Activated T-helper 17 cell treated with anti-CD3 and anti-CD28 coated beads, Interleukin-2, amount 50 U/mL, for 72 hours (primary cell): ENCODE measurements around the gene DNAAF9. TPM values are rescaled to one million over a fixed set of nuclear protein-coding genes. Genes with fewer than 3 reads are reported as not detected.

ENCODE experiments used
- ATAC-seq: fragments of 150-1000 bp; cut with Tn5 transposase; replicated peaks from 2 replicates; pipeline ENCODE4 v1.10.0; 2021; ENCODE audit warnings: mild to moderate bottlenecking, moderate library complexity
- H3K27ac Mint-ChIP-seq: one replicate; pipeline ENCODE4 v1.8.0; 2022; ENCODE audit warnings: mixed read lengths
- H3K27me3 Mint-ChIP-seq: one replicate; pipeline ENCODE4 v1.8.0; 2022; ENCODE audit warnings: mixed read lengths
- H3K36me3 Mint-ChIP-seq: one replicate; pipeline ENCODE4 v1.8.0; 2022; ENCODE audit warnings: low read depth, mild to moderate bottlenecking, mixed read lengths
- H3K4me1 Mint-ChIP-seq: one replicate; pipeline ENCODE4 v1.8.0; 2022; ENCODE audit warnings: mixed read lengths
- H3K4me3 Mint-ChIP-seq: one replicate; pipeline ENCODE4 v1.8.0; 2022; ENCODE audit warnings: mild to moderate bottlenecking, mixed read lengths
- H3K9me3 Mint-ChIP-seq: one replicate; pipeline ENCODE4 v1.8.0; 2022; ENCODE audit warnings: mixed read lengths
- total RNA-seq, 2 donors: library from RNA; stranded (reverse); gene quantifications; one replicate each; pipeline ENCODE4 v1.2.3, GENCODE V29; 2022

DNAAF9 gene
- total RNA-seq, 2 donors from 2014 or later = 3.0 to 3.3 TPM

DNA sequence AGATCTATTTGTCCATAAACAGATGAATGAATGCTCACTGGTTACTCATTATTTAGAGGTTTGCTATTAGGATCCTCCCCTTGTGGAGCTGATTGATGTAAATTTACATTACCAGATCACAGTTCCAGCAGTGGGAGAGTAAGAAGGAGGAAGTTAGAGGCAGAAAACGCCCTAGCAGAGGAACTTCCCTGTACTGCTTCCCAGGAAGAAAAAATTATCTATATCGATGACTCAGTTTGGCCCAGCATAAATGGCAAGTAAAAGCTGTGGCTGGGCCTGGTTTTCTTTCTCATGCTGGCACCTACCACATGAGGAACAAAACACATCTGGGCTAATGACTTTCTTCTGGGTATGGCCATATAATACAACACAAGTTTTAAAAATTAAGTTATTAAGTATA is 35.7 kb downstream of the DNAAF9 start:
- Mint-ChIP-seq H3K4me3 (no peak overlapping the region), H3K27me3 (no peaks in the 10 kb centered on the region), H3K4me1 (no peaks in the 10 kb centered on the region), H3K36me3 (peaks cover 64% of the 10 kb centered on the region), H3K27ac (peak overlapping the region; percentile 41), H3K9me3 (no peaks in the 10 kb centered on the region)
- ATAC-seq = no peak

DNA sequence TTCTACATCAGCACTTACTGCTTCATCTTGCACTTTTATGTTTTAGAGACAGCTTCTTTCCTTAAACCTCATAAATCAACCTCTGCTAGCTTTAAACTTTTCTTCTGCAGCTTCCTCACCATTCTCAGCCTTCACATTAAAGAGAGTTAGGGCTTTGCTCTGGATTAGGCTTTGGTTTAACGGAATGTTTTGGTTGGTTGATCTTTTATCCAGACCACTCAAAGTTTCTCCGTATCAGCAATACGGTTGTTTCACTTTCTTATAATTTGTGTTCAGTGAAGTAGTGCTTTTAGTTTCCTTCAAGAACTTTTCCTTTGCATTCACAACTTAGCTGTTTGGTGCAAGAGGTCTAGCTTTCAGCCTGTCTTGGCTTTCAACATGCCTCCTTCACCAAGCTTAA is 40.4 kb downstream of the DNAAF9 start:
- H3K9me3 Mint-ChIP-seq = no peaks in the 10 kb centered on the region
- H3K27ac Mint-ChIP-seq = peak overlapping the region; percentile 21
- peaks cover 23% of the 10 kb centered on the region for H3K36me3 Mint-ChIP-seq
- no peak overlapping the region for H3K4me3 Mint-ChIP-seq
- H3K27me3 Mint-ChIP-seq = no peaks in the 10 kb centered on the region
- ATAC-seq = no peak
- no peaks in the 10 kb centered on the region for H3K4me1 Mint-ChIP-seq

DNA sequence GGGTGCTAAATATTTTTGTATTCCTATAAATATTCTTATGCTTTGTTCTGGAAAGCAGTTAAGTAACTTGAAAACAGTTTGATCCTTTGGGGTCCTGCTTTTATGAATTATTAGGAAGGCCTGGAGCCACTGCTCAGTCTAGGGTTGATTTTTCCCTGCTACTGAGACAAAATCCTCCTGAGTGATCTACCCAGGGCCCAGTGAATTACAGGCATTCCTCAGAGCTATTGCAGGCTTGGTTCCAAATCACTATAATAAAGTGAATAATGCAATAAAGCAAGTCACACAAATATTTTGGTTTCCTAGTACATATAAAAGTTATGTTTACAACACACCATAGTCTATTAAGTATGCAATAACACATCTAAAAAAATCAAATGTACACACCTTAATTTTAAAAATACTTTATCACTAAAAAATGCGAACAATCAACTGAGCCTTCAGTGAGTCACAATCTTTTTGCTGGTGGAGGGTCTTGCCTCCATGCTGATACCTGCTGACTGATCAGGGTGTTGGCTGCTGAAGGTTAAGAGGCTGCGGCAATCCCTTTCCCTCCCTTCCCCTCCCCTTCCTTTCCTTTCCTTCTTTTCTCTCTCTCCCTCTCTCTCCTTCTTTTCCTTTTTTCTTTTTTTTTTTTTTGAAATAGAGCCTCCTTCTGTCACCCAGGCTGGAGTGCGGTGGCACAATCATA is 43.0 kb downstream of the DNAAF9 start:
- ATAC-seq = no peak
- H3K27ac Mint-ChIP-seq = no peak overlapping the region
- no peak overlapping the region for H3K4me3 Mint-ChIP-seq
- H3K9me3 Mint-ChIP-seq = no peaks in the 10 kb centered on the region
- H3K4me1 Mint-ChIP-seq = no peaks in the 10 kb centered on the region
- no peaks in the 10 kb centered on the region for H3K27me3 Mint-ChIP-seq
- peaks cover 1% of the 10 kb centered on the region for H3K36me3 Mint-ChIP-seq

DNA sequence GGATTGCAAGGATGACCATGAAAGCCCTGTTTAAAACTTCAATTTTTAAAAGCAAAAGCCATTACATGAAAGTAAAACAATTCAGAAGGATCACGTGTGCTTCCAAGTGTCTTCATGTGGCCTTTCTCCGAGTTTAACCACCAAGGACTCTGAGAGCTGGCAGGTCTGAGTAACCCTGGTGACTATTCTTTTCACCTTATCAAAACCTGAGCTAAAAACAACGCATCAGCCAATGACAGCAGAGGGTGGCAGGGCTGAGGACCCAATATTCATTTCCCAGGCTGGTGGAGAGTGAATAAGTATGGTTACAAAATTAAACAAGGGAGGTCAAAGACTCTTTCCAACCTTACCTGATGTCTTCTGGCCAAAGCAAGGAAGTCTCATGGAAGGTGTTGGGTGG is 46.7 kb downstream of the DNAAF9 start:
- H3K27me3 Mint-ChIP-seq = no peaks in the 10 kb centered on the region
- H3K4me1 Mint-ChIP-seq = no peaks in the 10 kb centered on the region
- no peak for ATAC-seq
- H3K9me3 Mint-ChIP-seq = no peaks in the 10 kb centered on the region
- H3K36me3 Mint-ChIP-seq = no peaks in the 10 kb centered on the region
- no peak overlapping the region for H3K27ac Mint-ChIP-seq
- H3K4me3 Mint-ChIP-seq = no peak overlapping the region

GRCh38 chr20:3358676-3359340 is 48.7 kb downstream of the DNAAF9 start:
- H3K27me3 Mint-ChIP-seq = no peaks in the 10 kb centered on the region
- no peak for ATAC-seq
- H3K4me3 Mint-ChIP-seq = no peak overlapping the region
- H3K36me3 Mint-ChIP-seq = no peaks in the 10 kb centered on the region
- H3K4me1 Mint-ChIP-seq = no peaks in the 10 kb centered on the region
- no peak overlapping the region for H3K27ac Mint-ChIP-seq
- H3K9me3 Mint-ChIP-seq = no peaks in the 10 kb centered on the region

Other genes starting within 250 kb of the DNAAF9 start
- gene FASTKD5, start 247.8 kb downstream of the DNAAF9 start, total RNA-seq = 10 to 100 TPM; 20.4 to 32.9 TPM
- gene UBOX5, start 247.8 kb downstream of the DNAAF9 start, total RNA-seq = 1 to 10 TPM; 6.5 to 7.0 TPM
- 1 to 10 TPM in 1 of 2 donors, under 1 TPM in 1; 0.82 to 3.1 TPM for gene LZTS3, start 234.1 kb downstream of the DNAAF9 start, total RNA-seq
- 10 to 100 TPM; 67.7 to 71.2 TPM for gene DDRGK1, start 203.0 kb downstream of the DNAAF9 start, total RNA-seq
- gene ITPA, start 198.2 kb downstream of the DNAAF9 start, total RNA-seq = 10 to 100 TPM; 45.0 to 85.6 TPM
- gene SLC4A11, start 168.5 kb downstream of the DNAAF9 start, total RNA-seq = 1 to 10 TPM in 1 of 2 donors, under 1 TPM in 1; 0.26 to 2.0 TPM
- 10 to 100 TPM in 1 of 2 donors, 1 to 10 TPM in 1; 8.5 to 10.8 TPM for gene ATRN, start 63.3 kb upstream of the DNAAF9 start, total RNA-seq